A549 (cell line): Measurements from ENCODE around the gene CACNA1S. TPM values are rescaled to one million over a fixed set of nuclear protein-coding genes. Genes with fewer than 3 reads are reported as not detected.

Experiments used
- ATAC-seq, 2 experiments: fragments of 200-7000 bp in 1 of 2; fragments of >200 bp in 1 of 2; cut with Nextera tagmentation in 1 of 2; cut with Tn5 transposase in 1 of 2; 3 replicates each; pipeline versions ENCODE4 v1.8.0 to v1.9.1; 2018 to 2020; ENCODE audit warnings: mild to moderate bottlenecking in 1 of 2, moderate library complexity in 1 of 2
- CTCF ChIA-PET: fragments of 300-600 bp; sonication (Branson Sonifier 250); formaldehyde crosslinking; extraction: SDS; loops from one replicate; lab custom pipeline; 2021; ENCODE audit warnings: antibody characterized with exemption, inconsistent platforms; lab: Yijun Ruan, JAX
- POLR2A ChIA-PET: fragments of 350-600 bp; formaldehyde crosslinking; extraction: SDS; loops from one replicate; lab custom pipeline; 2021; ENCODE audit warnings: antibody characterized with exemption, inconsistent platforms; lab: Yijun Ruan, JAX
- DNase-seq, 2 experiments: peaks; one replicate each; pipeline versions ENCODE4 v3.0.0 to v3.0.0-alpha.2; 2011 to 2016; ENCODE audit warnings: low read depth in 1 of 2, low spot score in 1 of 2
- FAIRE-seq: peaks from 2 replicates; lab custom pipeline; 2011; peaks lifted over from hg19 to GRCh38; lab: Jason Lieb, UNC
- H3K27ac ChIP-seq, 2 experiments: fragments of >200 bp; sonication (Bioruptor Twin); formaldehyde crosslinking; 3 replicates each; pipeline ENCODE4 v1.5.1; 2016 to 2017
- H3K4me1 ChIP-seq: fragments of >200 bp; sonication (Bioruptor Twin); formaldehyde crosslinking; 3 replicates; pipeline ENCODE4 v1.6.1; 2016
- H3K4me2 ChIP-seq: fragments of >200 bp; sonication (Bioruptor Twin); formaldehyde crosslinking; 3 replicates; pipeline ENCODE4 v1.6.1; 2016
- H3K4me3 ChIP-seq: fragments of >200 bp; sonication (Bioruptor Twin); formaldehyde crosslinking; 3 replicates; pipeline ENCODE4 v1.5.1; 2016
- H3K9me3 ChIP-seq: fragments of >200 bp; sonication (Bioruptor Twin); formaldehyde crosslinking; 3 replicates; pipeline ENCODE4 v1.6.1; 2016
- BHLHE40 ChIP-seq: IDR thresholded peaks from 2 replicates; pipeline ENCODE4 v1.6.1; 2012; ENCODE audit warnings: low read depth, low read length, inconsistent platforms
- CBX2 ChIP-seq: fragments of 200-600 bp; sonication (generic); IDR thresholded peaks from 2 replicates; pipeline ENCODE4 v1.6.1; 2016; ENCODE audit warnings: low read depth, mild to moderate bottlenecking, borderline replicate concordance
- CEBPB ChIP-seq, 2 experiments: fragments of >200 bp in 1 of 2; sonication (Bioruptor Twin) in 1 of 2; formaldehyde crosslinking in 1 of 2; IDR thresholded peaks; 2 replicates each; pipeline ENCODE4 v1.6.1; 2012 to 2016
- CHD4 ChIP-seq: fragments of 200-600 bp; sonication (generic); IDR thresholded peaks from 2 replicates; pipeline ENCODE4 v1.6.1; 2016; ENCODE audit warnings: antibody characterized with exemption, mild to moderate bottlenecking, borderline replicate concordance
- HOXB13 ChIP-seq: fragments of 250-450 bp; sonication (Bioruptor Pico); IDR thresholded peaks from 2 replicates; pipeline ENCODE4 v1.5.0; 2020; ENCODE audit warnings: low read depth, mild to moderate bottlenecking, moderate library complexity
- KDM5A ChIP-seq: fragments of 200-600 bp; sonication (generic); IDR thresholded peaks from 2 replicates; pipeline ENCODE4 v1.6.1; 2016; ENCODE audit warnings: antibody characterized with exemption, mild to moderate bottlenecking
- MAFK ChIP-seq: fragments of 450-650 bp; IDR thresholded peaks from 2 replicates; pipeline ENCODE4 v1.6.1; 2014; ENCODE audit not compliant: partially characterized antibody
- MAZ ChIP-seq: fragments of 150-350 bp; IDR thresholded peaks from 2 replicates; pipeline ENCODE4 v1.6.1; 2014; ENCODE audit warnings: antibody characterized with exemption, low read depth, low read length, borderline replicate concordance
- MYC ChIP-seq: IDR thresholded peaks from 2 replicates; pipeline ENCODE4 v1.6.1; 2012; ENCODE audit warnings: mild to moderate bottlenecking, inconsistent platforms, low read length, improper control_type of control experiment, borderline replicate concordance
- NFE2L2 ChIP-seq: fragments of 150-350 bp; conservative IDR thresholded peaks from 2 replicates; pipeline ENCODE4 v1.6.1; 2014; ENCODE audit warnings: low read length
- NPAS2 ChIP-seq: fragments of 250-450 bp; sonication (Bioruptor Pico); IDR thresholded peaks from 2 replicates; pipeline ENCODE4 v1.8.0; 2022; ENCODE audit warnings: mild to moderate bottlenecking, moderate library complexity, borderline replicate concordance
- PHF8 ChIP-seq: fragments of 200-600 bp; sonication (generic); IDR thresholded peaks from 2 replicates; pipeline ENCODE4 v1.6.1; 2016; ENCODE audit warnings: low read depth, mild to moderate bottlenecking, antibody characterized with exemption, moderate library complexity, borderline replicate concordance
- RCOR1 ChIP-seq: fragments of 150-350 bp; IDR thresholded peaks from 2 replicates; pipeline ENCODE4 v1.6.1; 2014; ENCODE audit warnings: antibody characterized with exemption, low read length, low read depth
- ZNF302 ChIP-seq: fragments of 250-450 bp; sonication (Bioruptor Pico); IDR thresholded peaks from 2 replicates; pipeline ENCODE4 v1.9.0; 2021; ENCODE audit warnings: inconsistent platforms, mild to moderate bottlenecking, moderate library complexity
- ZSCAN20 ChIP-seq: fragments of 250-450 bp; sonication (Bioruptor Pico); IDR thresholded peaks from 2 replicates; pipeline ENCODE4 v1.8.0; 2022; ENCODE audit warnings: mild to moderate bottlenecking, moderate library complexity
- WGBS: methylation state at CpG from one replicate; pipeline ENCODE4 v1.1.6; 2017; ENCODE audit errors: missing lambda C conversion rate; 5-methylcytosine and 5-hydroxymethylcytosine counted together
- polyA plus RNA-seq, 4 experiments: library from polyadenylated mRNA; depleted of rRNA in 3 of 4; stranded (reverse); fragments of >200 nt; fragmentation: RNase III in 1 of 4; extraction: RNeasy Plus Mini Kit Qiagen cat#74134 plus additional on column Dnase treatment in 1 of 4; gene quantifications; 2 replicates in 3 of 4; 3 replicates in 1 of 4; pipeline ENCODE4 v1.2.3, GENCODE V29; 2011 to 2017
- TF ChIP-seq, protein P1 (sequence below): fragments of 250-450 bp; sonication (Bioruptor Pico); IDR thresholded peaks from 2 replicates; pipeline ENCODE4 v1.5.0; 2021; ENCODE audit warnings: mild to moderate bottlenecking, moderate library complexity, borderline replicate concordance
- TF ChIP-seq, protein P2 (sequence below): IDR thresholded peaks from 2 replicates; pipeline ENCODE4 v1.6.1; 2012
- TF ChIP-seq, protein P3 (sequence below): fragments of 200-600 bp; sonication (generic); IDR thresholded peaks from 2 replicates; pipeline ENCODE4 v1.6.1; 2016; ENCODE audit warnings: antibody characterized with exemption, mild to moderate bottlenecking, moderate library complexity

Gene CACNA1S
- polyA plus RNA-seq, 2 of the 4 experiments (the other 2 are of a cell fraction): 0.01 TPM; not detected in 1

DNA sequence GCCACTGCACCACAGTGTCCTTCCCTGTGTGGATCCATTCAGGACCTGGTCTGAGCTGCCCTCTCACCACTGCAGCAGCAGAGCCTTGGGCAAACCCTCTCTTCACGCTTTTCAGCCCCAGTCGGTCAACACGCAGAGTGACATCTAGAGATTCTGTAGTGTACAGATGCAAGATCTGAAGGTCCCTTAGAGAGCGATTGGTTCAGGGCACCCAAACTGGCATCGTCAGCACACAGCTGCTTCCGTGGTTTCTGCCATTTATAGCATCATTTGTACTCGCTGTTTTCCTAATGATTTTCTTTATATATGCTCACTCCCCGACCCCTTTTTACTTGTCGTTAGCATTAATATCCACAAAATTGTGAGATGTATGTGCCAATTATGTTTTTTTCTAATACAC, 16.2 kb upstream of the CACNA1S start:
- H3K4me2 ChIP-seq: no peak overlapping the region
- H3K4me3 ChIP-seq: no peak overlapping the region
- TF ChIP-seq MAFK (no peak), BHLHE40 (no peak), CEBPB (IDR thresholded peaks at IDR 0.05) (no peak), ZSCAN20 (CRISPR knock-in tag) (no peak), MYC (no peak), NFE2L2 (no peak)
- DNase-seq (no peak), ATAC-seq (no peak), FAIRE-seq (no peak)
- POLR2A ChIA-PET: no interaction called here
- no peaks in the 10 kb centered on the region for H3K9me3 ChIP-seq
- H3K27ac ChIP-seq: no peak overlapping the region
- CTCF ChIA-PET: interaction anchor here (0.8 to 1.9 kb wide), 4 partner anchors 9 to 43 kb away, joined by 3 to 6 read pairs (median 4); no protein-coding TSS in a partner anchor
- 93% methylated on average over 9 of the region's 9 CpGs for WGBS
- peaks cover 19% of the 10 kb centered on the region; the same call in 2 of the 3 replicates for H3K4me1 ChIP-seq

DNA sequence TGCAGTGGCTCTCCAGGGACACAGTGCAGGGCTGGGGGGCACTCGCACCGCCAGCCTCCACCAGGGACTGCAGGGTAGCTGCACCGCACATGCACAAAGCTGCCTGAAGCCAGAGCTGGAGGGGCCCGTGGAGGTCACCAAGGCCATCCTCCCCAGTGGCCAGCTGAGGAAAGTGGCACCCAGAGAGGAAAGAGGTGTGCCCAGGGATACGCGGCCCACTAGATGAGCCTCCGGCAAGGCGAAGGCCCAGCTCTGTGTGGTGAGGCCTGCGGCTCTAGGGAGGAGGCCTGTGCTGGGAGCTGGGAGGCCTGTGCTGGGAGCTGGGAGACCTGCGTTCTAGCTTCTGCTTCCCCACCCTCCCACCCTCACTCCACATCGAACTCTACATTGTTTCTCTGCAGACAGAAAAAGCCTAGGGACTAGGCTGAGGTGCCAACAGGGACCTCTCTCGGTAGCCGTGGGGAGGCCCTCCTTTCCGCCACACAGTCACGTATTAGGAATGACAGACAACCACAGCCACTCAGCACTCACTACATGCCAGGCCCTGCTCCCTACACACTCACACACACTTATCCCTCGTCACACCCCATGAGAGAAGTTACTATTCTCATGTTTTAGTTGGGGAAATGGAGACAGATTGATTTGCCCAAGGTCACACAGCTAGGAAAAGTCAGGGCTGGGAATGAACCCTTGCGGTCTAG, 15.7 kb upstream of the CACNA1S start:
- Histone ChIP-seq H3K4me1 (peaks cover 19% of the 10 kb centered on the region; the same call in 2 of the 3 replicates), H3K4me3 (no peak overlapping the region), H3K9me3 (no peaks in the 10 kb centered on the region), H3K27ac (peak overlapping the region in 1 of 2 experiments; percentile 73; a peak in 2 of 6 replicates), H3K4me2 (no peak overlapping the region)
- FAIRE-seq: no peak
- DNase-seq: no peak
- CTCF ChIA-PET: interaction anchor here (0.8 to 1.5 kb wide), 4 partner anchors 9 to 18 kb away, joined by 3 to 5 read pairs (median 4); no protein-coding TSS in a partner anchor
- peak in 1 of 2 experiments; percentile 11; a peak in 2 of 6 replicates for ATAC-seq
- WGBS: 92% methylated on average over 16 of the region's 17 CpGs
- POLR2A ChIA-PET: no interaction called here
- TF ChIP-seq HOXB13 (CRISPR knock-in tag): no peak
- TF ChIP-seq RCOR1: no peak
- no peak for TF ChIP-seq MYC
- TF ChIP-seq CBX2: no peak
- TF ChIP-seq, protein P1, sequence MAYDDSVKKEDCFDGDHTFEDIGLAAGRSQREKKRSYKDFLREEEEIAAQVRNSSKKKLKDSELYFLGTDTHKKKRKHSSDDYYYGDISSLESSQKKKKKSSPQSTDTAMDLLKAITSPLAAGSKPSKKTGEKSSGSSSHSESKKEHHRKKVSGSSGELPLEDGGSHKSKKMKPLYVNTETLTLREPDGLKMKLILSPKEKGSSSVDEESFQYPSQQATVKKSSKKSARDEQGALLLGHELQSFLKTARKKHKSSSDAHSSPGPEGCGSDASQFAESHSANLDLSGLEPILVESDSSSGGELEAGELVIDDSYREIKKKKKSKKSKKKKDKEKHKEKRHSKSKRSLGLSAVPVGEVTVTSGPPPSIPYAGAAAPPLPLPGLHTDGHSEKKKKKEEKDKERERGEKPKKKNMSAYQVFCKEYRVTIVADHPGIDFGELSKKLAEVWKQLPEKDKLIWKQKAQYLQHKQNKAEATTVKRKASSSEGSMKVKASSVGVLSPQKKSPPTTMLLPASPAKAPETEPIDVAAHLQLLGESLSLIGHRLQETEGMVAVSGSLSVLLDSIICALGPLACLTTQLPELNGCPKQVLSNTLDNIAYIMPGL (CRISPR knock-in tag): no peak
- TF ChIP-seq MAZ: no peak
- no peak for TF ChIP-seq ZNF302 (CRISPR knock-in tag)
- no peak for TF ChIP-seq NFE2L2
- TF ChIP-seq NPAS2 (CRISPR knock-in tag): no peak
- TF ChIP-seq KDM5A: no peak
- TF ChIP-seq, protein P2, sequence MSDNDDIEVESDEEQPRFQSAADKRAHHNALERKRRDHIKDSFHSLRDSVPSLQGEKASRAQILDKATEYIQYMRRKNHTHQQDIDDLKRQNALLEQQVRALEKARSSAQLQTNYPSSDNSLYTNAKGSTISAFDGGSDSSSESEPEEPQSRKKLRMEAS: no peak
- TF ChIP-seq CHD4: no peak
- no peak for TF ChIP-seq PHF8
- TF ChIP-seq, protein P3, sequence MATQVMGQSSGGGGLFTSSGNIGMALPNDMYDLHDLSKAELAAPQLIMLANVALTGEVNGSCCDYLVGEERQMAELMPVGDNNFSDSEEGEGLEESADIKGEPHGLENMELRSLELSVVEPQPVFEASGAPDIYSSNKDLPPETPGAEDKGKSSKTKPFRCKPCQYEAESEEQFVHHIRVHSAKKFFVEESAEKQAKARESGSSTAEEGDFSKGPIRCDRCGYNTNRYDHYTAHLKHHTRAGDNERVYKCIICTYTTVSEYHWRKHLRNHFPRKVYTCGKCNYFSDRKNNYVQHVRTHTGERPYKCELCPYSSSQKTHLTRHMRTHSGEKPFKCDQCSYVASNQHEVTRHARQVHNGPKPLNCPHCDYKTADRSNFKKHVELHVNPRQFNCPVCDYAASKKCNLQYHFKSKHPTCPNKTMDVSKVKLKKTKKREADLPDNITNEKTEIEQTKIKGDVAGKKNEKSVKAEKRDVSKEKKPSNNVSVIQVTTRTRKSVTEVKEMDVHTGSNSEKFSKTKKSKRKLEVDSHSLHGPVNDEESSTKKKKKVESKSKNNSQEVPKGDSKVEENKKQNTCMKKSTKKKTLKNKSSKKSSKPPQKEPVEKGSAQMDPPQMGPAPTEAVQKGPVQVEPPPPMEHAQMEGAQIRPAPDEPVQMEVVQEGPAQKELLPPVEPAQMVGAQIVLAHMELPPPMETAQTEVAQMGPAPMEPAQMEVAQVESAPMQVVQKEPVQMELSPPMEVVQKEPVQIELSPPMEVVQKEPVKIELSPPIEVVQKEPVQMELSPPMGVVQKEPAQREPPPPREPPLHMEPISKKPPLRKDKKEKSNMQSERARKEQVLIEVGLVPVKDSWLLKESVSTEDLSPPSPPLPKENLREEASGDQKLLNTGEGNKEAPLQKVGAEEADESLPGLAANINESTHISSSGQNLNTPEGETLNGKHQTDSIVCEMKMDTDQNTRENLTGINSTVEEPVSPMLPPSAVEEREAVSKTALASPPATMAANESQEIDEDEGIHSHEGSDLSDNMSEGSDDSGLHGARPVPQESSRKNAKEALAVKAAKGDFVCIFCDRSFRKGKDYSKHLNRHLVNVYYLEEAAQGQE: no peak
